Nephron progenitor cell (in vitro differentiated cells): Measurements from ENCODE around the gene SLC49A3.
"Not testable (repeated sequence)": the region's sequence is repeated elsewhere in the genome, so short reads cannot be mapped to it uniquely, and the experiment has no call there.

Source experiments
- DNase-seq: peaks from one replicate; pipeline ENCODE4 v3.0.0; 2021
- H3K27ac Mint-ChIP-seq: 2 replicates; pipeline ENCODE4 v1.8.0; 2021; ENCODE audit warnings: mild to moderate bottlenecking, moderate library complexity, mixed read lengths
- H3K27me3 Mint-ChIP-seq: 2 replicates; pipeline ENCODE4 v1.8.0; 2021; ENCODE audit warnings: mild to moderate bottlenecking, low read depth, mixed read lengths; ENCODE audit not compliant: poor library complexity
- H3K36me3 Mint-ChIP-seq: 2 replicates; pipeline ENCODE4 v1.8.0; 2021; ENCODE audit warnings: low read depth, mixed read lengths
- H3K4me1 Mint-ChIP-seq: 2 replicates; pipeline ENCODE4 v1.8.0; 2021; ENCODE audit warnings: mixed read lengths
- H3K4me3 Mint-ChIP-seq: 2 replicates; pipeline ENCODE4 v1.8.0; 2021; ENCODE audit warnings: mild to moderate bottlenecking, moderate library complexity, mixed read lengths
- H3K9me3 Mint-ChIP-seq: 2 replicates; pipeline ENCODE4 v1.8.0; 2021; ENCODE audit warnings: mild to moderate bottlenecking, moderate library complexity, mixed read lengths
- CTCF ChIP-seq: fragments of 200-600 bp; sonication (generic); IDR thresholded peaks from 2 replicates; pipeline ENCODE4 v1.5.0; 2021; ENCODE audit warnings: antibody characterized with exemption

SLC49A3 gene

GRCh38 chr4:709348-709747 is 20.4 kb upstream of the SLC49A3 start:
- no peak for TF ChIP-seq CTCF
- no peak for DNase-seq
- peaks cover 23% of the 10 kb centered on the region for H3K9me3 Mint-ChIP-seq
- peak overlapping the region; percentile 58 for H3K27ac Mint-ChIP-seq
- H3K27me3 Mint-ChIP-seq = no peaks in the 10 kb centered on the region
- peaks cover 40% of the 10 kb centered on the region for H3K36me3 Mint-ChIP-seq
- H3K4me1 Mint-ChIP-seq = peaks cover 25% of the 10 kb centered on the region
- peak overlapping the region; percentile 52 for H3K4me3 Mint-ChIP-seq

GRCh38 chr4:708631-708933 is 19.6 kb upstream of the SLC49A3 start:
- no peaks in the 10 kb centered on the region for H3K27me3 Mint-ChIP-seq
- DNase-seq = no peak
- TF ChIP-seq CTCF = no peak
- peaks cover 23% of the 10 kb centered on the region for H3K9me3 Mint-ChIP-seq
- H3K4me3 Mint-ChIP-seq = peak overlapping the region; percentile 67
- peaks cover 25% of the 10 kb centered on the region for H3K4me1 Mint-ChIP-seq
- no peak overlapping the region for H3K27ac Mint-ChIP-seq
- H3K36me3 Mint-ChIP-seq = peaks cover 36% of the 10 kb centered on the region

GRCh38 chr4:707929-708630 is 19.1 kb upstream of the SLC49A3 start:
- H3K27ac Mint-ChIP-seq = no peak overlapping the region
- peaks cover 36% of the 10 kb centered on the region for H3K36me3 Mint-ChIP-seq
- H3K4me1 Mint-ChIP-seq = peaks cover 25% of the 10 kb centered on the region
- H3K4me3 Mint-ChIP-seq = peak overlapping the region; percentile 50
- TF ChIP-seq CTCF = no peak
- H3K9me3 Mint-ChIP-seq = peaks cover 23% of the 10 kb centered on the region
- H3K27me3 Mint-ChIP-seq = no peaks in the 10 kb centered on the region
- DNase-seq = no peak

- peaks cover 23% of the 10 kb centered on the region for H3K9me3 Mint-ChIP-seq
- peaks cover 32% of the 10 kb centered on the region for H3K36me3 Mint-ChIP-seq
- DNase-seq = no peak
- peaks cover 25% of the 10 kb centered on the region for H3K4me1 Mint-ChIP-seq
- no peak overlapping the region for H3K27ac Mint-ChIP-seq
- no peak for TF ChIP-seq CTCF
- H3K27me3 Mint-ChIP-seq = peaks cover 5% of the 10 kb centered on the region
- H3K4me3 Mint-ChIP-seq = peak overlapping the region; percentile 55
Measured at GRCh38 chr4:706834-707598, 18.1 kb upstream of the SLC49A3 start.

GRCh38 chr4:706083-706633 is 17.2 kb upstream of the SLC49A3 start:
- H3K27me3 Mint-ChIP-seq, H3K27ac Mint-ChIP-seq, DNase-seq: not testable (repeated sequence)
- Mint-ChIP-seq H3K36me3 (peaks cover 28% of the 10 kb centered on the region), H3K4me1 (peaks cover 25% of the 10 kb centered on the region), H3K9me3 (peaks cover 23% of the 10 kb centered on the region), H3K4me3 (peak overlapping the region; percentile 62)

- peaks cover 20% of the 10 kb centered on the region for H3K9me3 Mint-ChIP-seq
- peak; percentile 100 for DNase-seq
- TF ChIP-seq CTCF = no peak
- H3K27ac Mint-ChIP-seq = no peak within 1 kb of the TSS
- peaks cover 13% of the 10 kb centered on the region for H3K27me3 Mint-ChIP-seq
- peaks cover 27% of the 10 kb centered on the region for H3K4me1 Mint-ChIP-seq
- peaks cover 22% of the 10 kb centered on the region for H3K36me3 Mint-ChIP-seq
- peak within 1 kb of the TSS; percentile 62 for H3K4me3 Mint-ChIP-seq
Measured at GRCh38 chr4:705278-706082, 16.5 kb upstream of the SLC49A3 start, which contains the start of gene PCGF3. PCGF3 (plus strand) TSS chr4:705832; CDS start chr4:733681, 27,849 bp downstream.
